Esophagus squamous epithelium (tissue), 5 donors: ENCODE results near the gene PHIP. TPM values are rescaled to one million over a fixed set of nuclear protein-coding genes. Genes with fewer than 3 reads are reported as not detected.

Source experiments
- DNase-seq: peaks from one replicate; lab custom pipeline; 2025; lab: John Stamatoyannopoulos, UW
- H3K27ac ChIP-seq, 4 donors: fragments of 200-600 bp; sonication (generic); one replicate each; pipeline ENCODE4 v1.5.1; 2016 to 2019; ENCODE audit warnings: mild to moderate bottlenecking in 1 of 4
- H3K27me3 ChIP-seq, 4 donors: fragments of 200-600 bp; sonication (generic); 1 replicate in 3 of 4; 2 replicates in 1 of 4; pipeline versions ENCODE4 v1.5.1 to v1.6.0; 2017 to 2021; ENCODE audit warnings: antibody characterized with exemption in 1 of 4
- H3K36me3 ChIP-seq, 3 donors: fragments of 200-600 bp; sonication (generic); one replicate each; pipeline ENCODE4 v1.5.1; 2016 to 2019
- H3K4me1 ChIP-seq, 3 donors: fragments of 200-600 bp; sonication (generic); one replicate each; pipeline ENCODE4 v1.5.1; 2017 to 2019
- H3K4me3 ChIP-seq, 4 donors: fragments of 200-600 bp; sonication (generic); 1 replicate in 3 of 4; 2 replicates in 1 of 4; pipeline ENCODE4 v1.5.1; 2016 to 2019; ENCODE audit warnings: mild to moderate bottlenecking in 2 of 4, moderate library complexity in 1 of 4
- H3K9me3 ChIP-seq, 3 donors: fragments of 200-600 bp; sonication (generic); one replicate each; pipeline ENCODE4 v1.5.1; 2016 to 2019
- POLR2A ChIP-seq, 4 donors: fragments of 450-650 bp; IDR thresholded peaks; one replicate each; pipeline ENCODE4 v1.6.1; 2017; ENCODE audit warnings: antibody characterized with exemption in 4 of 4, mild to moderate bottlenecking in 4 of 4, moderate library complexity in 3 of 4
- WGBS, 2 donors: methylation state at CpG; one replicate each; pipeline ENCODE4 v1.1.5; 2018; 5-methylcytosine and 5-hydroxymethylcytosine counted together
- intact Hi-C: fragments of 100-400 bp; cut with DNase I; formaldehyde crosslinking; loops from one replicate; pipeline ENCODE4 v1.15.0; 2022
- total RNA-seq, 4 donors: library from RNA; depleted of rRNA; stranded (reverse); fragments of >200 nt; gene quantifications; one replicate each; pipeline ENCODE4 v1.1.0, GENCODE V29; 2016
- TF ChIP-seq, protein P1 (sequence below), 6 experiments: fragments of 450-650 bp in 4 of 6; fragments of 200-600 bp in 2 of 6; sonication (generic) in 2 of 6; IDR thresholded peaks; one replicate each; pipeline ENCODE4 v1.5.1; 2016 to 2019; ENCODE audit warnings: antibody characterized with exemption in 6 of 6, mild to moderate bottlenecking in 4 of 6, moderate library complexity in 4 of 6
- donor health status: DM: yes; HTN: yes; CAD: no.

PHIP gene
- total RNA-seq, 4 donors from 2014 or later, result 11.5 to 24.0 (median 17.1) TPM

DNA sequence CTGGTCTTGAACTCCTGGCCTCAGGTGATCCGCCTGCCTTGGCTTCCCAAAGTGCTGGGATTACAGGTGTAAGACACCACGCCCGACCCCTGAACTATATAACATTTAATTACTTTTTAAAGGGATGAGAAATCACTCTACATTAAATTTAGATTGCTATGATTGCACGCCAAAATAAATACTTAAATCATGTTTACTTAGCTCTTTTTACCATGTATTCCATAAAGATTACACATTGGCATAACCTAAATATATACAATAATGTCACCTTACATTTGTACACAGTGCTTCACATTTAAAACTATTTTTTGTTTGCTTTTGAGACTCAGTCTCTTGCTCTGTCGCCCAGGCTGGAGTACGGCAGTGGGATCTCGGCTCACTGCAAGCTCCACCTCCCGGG lies 124.3 kb downstream of the PHIP start:
- TF ChIP-seq, protein P1, sequence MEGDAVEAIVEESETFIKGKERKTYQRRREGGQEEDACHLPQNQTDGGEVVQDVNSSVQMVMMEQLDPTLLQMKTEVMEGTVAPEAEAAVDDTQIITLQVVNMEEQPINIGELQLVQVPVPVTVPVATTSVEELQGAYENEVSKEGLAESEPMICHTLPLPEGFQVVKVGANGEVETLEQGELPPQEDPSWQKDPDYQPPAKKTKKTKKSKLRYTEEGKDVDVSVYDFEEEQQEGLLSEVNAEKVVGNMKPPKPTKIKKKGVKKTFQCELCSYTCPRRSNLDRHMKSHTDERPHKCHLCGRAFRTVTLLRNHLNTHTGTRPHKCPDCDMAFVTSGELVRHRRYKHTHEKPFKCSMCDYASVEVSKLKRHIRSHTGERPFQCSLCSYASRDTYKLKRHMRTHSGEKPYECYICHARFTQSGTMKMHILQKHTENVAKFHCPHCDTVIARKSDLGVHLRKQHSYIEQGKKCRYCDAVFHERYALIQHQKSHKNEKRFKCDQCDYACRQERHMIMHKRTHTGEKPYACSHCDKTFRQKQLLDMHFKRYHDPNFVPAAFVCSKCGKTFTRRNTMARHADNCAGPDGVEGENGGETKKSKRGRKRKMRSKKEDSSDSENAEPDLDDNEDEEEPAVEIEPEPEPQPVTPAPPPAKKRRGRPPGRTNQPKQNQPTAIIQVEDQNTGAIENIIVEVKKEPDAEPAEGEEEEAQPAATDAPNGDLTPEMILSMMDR (IDR thresholded peaks at IDR 0.05), result no peak
- TF ChIP-seq POLR2A (IDR thresholded peaks at IDR 0.05), result no peak
- H3K36me3 ChIP-seq, result peaks cover 7 to 97% (median 21%) of the 10 kb centered on the region in 3 donors
- H3K4me3 ChIP-seq, result no peak overlapping the region
- no peak for DNase-seq
- intact Hi-C loops, result no loop called here
- H3K27ac ChIP-seq, result no peak overlapping the region
- WGBS, 2 donors, result 92 to 97% methylated on average over 7 to 8 of the region's 8 CpGs
- no peaks in the 10 kb centered on the region for H3K4me1 ChIP-seq
- H3K9me3 ChIP-seq, result peaks cover 0 to 11% (median 4%) of the 10 kb centered on the region in 3 donors
- H3K27me3 ChIP-seq, result no peaks in the 10 kb centered on the region

DNA sequence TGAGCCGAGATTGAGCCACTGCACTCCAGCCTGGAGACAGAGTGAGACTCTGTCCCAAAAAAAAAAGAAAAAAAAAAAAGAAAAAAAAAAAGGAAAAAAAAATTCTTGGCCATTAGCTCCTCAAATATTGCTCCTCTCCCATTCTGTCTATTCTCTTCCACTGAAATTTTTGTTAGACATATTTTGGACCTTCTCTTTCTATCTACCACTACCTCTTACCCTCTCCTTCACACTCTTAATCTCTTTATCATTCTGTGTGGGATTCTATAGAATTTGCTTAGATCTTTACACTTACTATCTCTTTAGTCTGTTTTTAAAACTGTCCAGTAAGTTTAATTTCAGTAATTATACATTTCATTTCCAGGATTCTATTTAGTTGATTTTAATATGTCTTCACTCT lies 125.7 kb downstream of the PHIP start:
- no peaks in the 10 kb centered on the region for H3K27me3 ChIP-seq
- peaks cover 7 to 97% (median 21%) of the 10 kb centered on the region in 3 donors for H3K36me3 ChIP-seq
- H3K4me1 ChIP-seq, result no peaks in the 10 kb centered on the region
- H3K4me3 ChIP-seq, result no peak overlapping the region
- TF ChIP-seq, protein P1 (IDR thresholded peaks at IDR 0.05), result no peak
- no peak for TF ChIP-seq POLR2A (IDR thresholded peaks at IDR 0.05)
- intact Hi-C loops, result no loop called here
- H3K27ac ChIP-seq, result no peak overlapping the region
- DNase-seq, result no peak
- 100% methylated on average over 1 of the region's 1 CpG for WGBS, 2 donors
- peaks cover 0 to 16% (median 9%) of the 10 kb centered on the region in 3 donors for H3K9me3 ChIP-seq

DNA sequence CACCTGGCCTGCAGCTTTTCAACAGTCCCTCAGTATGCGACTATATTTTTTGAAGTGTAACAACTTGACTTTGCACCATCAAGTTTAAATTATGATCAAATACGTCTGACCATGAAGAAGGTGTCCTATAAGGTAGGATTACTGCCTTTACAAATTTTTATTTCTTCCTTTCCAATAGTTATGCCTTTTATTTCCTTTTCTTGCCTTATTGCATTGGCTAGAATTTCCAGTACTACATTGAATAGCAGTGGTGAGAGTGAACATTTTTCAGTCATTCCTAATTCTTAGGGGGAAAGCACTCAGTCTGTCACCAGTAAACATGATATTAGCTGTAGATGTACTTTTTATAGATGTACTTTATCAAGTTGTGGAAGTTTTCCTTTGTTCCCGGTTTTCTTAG lies 129.3 kb downstream of the PHIP start:
- intact Hi-C loops, result no loop called here
- TF ChIP-seq POLR2A (IDR thresholded peaks at IDR 0.05), result no peak
- TF ChIP-seq, protein P1 (IDR thresholded peaks at IDR 0.05), result no peak
- H3K9me3 ChIP-seq, result peaks cover 0 to 16% (median 9%) of the 10 kb centered on the region in 3 donors
- peaks cover 5 to 100% (median 12%) of the 10 kb centered on the region in 3 donors for H3K36me3 ChIP-seq
- H3K4me3 ChIP-seq, result no peak overlapping the region
- no peak for DNase-seq
- WGBS, 2 donors, result 93 to 94% methylated on average over 3 of the region's 3 CpGs
- no peak overlapping the region for H3K27ac ChIP-seq
- H3K27me3 ChIP-seq, result no peaks in the 10 kb centered on the region
- H3K4me1 ChIP-seq, result no peaks in the 10 kb centered on the region

DNA sequence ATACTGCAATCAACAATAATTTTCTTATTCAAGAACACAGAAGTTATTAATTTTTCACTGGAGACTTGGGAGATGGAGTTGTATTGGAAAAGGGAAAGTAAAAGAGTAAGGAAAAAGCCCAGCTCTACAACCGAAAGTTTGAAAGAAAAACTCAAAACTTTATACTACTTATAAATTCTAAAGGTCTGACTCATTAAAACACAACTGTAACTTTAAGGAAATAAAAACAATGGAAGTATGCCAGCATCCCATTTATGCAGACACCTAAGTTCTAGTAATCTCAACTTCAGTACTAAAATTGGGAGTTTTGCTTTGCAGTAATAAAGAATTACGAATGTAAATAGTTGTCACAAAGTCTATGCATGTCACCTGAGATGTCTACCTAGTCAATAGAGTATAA lies 130.1 kb downstream of the PHIP start:
- intact Hi-C loops, result no loop called here
- Histone ChIP-seq H3K4me3 (no peak overlapping the region), H3K36me3 (peaks cover 0 to 100% (median 12%) of the 10 kb centered on the region in 3 donors), H3K4me1 (no peaks in the 10 kb centered on the region), H3K27ac (no peak overlapping the region), H3K9me3 (peaks cover 0 to 16% (median 9%) of the 10 kb centered on the region in 3 donors), H3K27me3 (no peaks in the 10 kb centered on the region)
- DNase-seq, result no peak
- TF ChIP-seq, protein P1 (IDR thresholded peaks at IDR 0.05), result no peak
- no peak for TF ChIP-seq POLR2A (IDR thresholded peaks at IDR 0.05)
- 85 to 97% methylated on average over 2 of the region's 2 CpGs for WGBS, 2 donors

DNA sequence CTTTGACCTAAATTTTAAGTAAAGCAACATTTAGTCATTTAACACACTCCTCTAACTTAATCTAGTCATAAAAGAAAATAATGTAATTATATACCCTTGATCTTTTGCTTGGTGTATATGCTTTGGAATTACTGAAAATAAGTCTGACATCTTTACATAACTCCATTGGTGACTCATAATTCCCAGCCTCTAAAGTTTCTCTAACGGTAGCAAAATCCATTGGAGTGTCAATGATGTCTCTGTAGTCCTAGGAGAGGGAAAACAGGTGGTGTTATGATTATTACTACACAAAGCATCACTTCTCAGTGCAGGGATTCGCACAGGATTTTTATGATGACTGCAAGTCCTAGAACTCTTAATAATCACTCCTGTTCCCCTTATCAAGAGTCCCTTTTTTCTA lies 130.5 kb downstream of the PHIP start:
- DNase-seq, result no peak
- Histone ChIP-seq H3K36me3 (peaks cover 0 to 100% (median 12%) of the 10 kb centered on the region in 3 donors), H3K9me3 (peaks cover 0 to 16% (median 9%) of the 10 kb centered on the region in 3 donors), H3K4me1 (no peaks in the 10 kb centered on the region), H3K4me3 (no peak overlapping the region), H3K27ac (no peak overlapping the region), H3K27me3 (no peaks in the 10 kb centered on the region)
- TF ChIP-seq POLR2A (IDR thresholded peaks at IDR 0.05), result no peak
- TF ChIP-seq, protein P1 (IDR thresholded peaks at IDR 0.05), result no peak
- WGBS, 2 donors, result 73 to 83% methylated on average over 2 of the region's 2 CpGs
- intact Hi-C loops, result no loop called here
